ENCODE data around the gene OR2V1.
"Not testable (repeated sequence)": the region's sequence is repeated elsewhere in the genome, so short reads cannot be mapped to it uniquely, and the experiment has no call there.

Gene OR2V1, protein sequence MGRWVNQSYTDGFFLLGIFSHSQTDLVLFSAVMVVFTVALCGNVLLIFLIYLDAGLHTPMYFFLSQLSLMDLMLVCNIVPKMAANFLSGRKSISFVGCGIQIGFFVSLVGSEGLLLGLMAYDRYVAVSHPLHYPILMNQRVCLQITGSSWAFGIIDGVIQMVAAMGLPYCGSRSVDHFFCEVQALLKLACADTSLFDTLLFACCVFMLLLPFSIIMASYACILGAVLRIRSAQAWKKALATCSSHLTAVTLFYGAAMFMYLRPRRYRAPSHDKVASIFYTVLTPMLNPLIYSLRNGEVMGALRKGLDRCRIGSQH

DNA sequence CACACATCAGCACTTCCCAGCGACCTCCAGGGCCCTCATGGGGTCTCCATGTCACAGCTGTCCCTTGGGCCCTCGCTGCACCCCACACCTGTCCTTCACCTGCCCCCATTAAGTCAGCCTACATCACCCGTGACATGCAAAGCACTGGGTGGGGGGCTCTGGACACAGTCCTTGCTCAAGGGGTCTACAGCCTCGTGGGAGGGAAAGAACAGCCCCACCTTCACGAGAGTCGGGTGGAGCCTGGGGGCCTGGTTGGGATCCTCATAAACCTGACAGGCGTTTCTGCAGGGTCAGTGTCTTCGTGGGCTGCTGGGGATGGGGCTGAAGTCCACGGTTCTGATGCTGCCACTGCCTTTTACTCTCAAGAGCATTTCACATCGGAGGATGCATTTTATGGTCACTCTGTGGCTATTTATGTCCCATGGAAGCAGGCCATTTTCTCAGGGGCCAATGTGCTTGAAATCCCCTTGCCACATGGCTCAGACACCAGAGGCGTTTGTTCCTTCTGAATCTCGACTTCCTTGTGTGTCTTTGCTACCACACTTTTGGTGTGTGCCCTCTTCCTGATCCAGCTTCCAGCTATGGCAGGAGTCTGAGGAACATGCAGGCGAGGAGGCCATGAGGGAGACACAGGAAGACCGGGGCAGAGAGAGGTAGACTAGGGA lies at the start of gene OR2V1:
Gene OR2V1 (minus strand): TSS at position 338 of the 665 bp plus-strand sequence. CDS start 5,865 bp downstream, outside the sequence.
- DNase-seq: no peak

DNA sequence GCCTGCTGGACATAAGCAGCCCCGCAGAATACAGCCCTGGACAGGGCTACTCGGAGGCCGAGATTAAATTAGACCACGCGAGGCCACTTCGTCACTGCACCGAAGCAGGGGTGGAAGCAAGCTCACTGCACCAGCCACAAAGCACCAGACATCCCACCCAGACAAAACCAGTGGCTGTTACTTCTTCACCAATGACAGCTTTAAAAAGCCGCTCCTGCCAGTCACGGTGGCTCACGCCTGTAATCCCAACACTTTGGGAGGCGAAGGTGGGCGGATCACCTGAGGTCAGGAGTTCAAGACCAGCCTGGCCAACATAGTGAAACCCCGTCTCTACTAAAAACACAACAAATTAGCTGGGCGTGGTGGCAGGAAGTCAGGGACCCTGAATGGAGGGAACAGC lies 46.6 kb upstream of the OR2V1 start:
- not testable (repeated sequence) for DNase-seq

DNA sequence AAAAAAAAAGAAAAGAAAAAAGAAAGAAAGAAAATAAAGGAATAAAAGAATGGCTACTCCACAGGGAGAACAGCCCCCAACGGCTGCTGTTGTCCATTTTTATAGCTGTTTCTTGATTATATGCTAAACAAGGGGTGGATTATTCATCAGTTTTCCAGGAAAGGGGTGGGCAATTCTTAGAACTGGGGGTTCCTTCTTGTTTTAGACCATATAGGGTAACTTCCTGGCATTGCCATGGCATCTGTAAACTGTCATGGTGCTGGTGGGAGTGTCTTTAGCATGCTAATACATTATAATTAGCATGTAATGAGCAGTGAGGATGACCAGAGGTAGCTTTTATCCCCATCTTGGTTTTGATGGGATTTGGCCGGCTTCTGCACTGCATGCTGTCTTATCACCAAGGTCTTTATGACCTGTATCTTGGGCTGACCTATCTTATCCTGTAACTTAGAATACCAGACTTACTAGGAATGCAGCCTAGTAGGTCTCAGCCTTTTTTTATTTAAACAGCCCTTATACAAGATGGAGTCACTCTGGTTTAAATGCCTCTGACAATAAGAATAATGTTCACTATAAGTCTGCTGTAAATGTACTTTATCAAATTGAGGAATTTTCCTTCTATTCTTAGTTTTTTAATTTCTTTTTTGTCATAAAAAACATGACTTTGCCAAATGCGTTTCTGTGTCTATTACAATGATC lies 45.4 kb upstream of the OR2V1 start:
- no peak for DNase-seq

GRCh38 chr5:181173420-181174342 lies 42.7 kb upstream of the OR2V1 start:
- peak; percentile 75 for DNase-seq

GRCh38 chr5:181173027-181173419 lies 42.1 kb upstream of the OR2V1 start:
- DNase-seq: no peak

- no peak for DNase-seq
These were observed 40.8 kb upstream of the OR2V1 start for GRCh38 chr5:181171782-181172181.

- no peak for DNase-seq
These were observed 40.0 kb upstream of the OR2V1 start for GRCh38 chr5:181170996-181171395.

DNA sequence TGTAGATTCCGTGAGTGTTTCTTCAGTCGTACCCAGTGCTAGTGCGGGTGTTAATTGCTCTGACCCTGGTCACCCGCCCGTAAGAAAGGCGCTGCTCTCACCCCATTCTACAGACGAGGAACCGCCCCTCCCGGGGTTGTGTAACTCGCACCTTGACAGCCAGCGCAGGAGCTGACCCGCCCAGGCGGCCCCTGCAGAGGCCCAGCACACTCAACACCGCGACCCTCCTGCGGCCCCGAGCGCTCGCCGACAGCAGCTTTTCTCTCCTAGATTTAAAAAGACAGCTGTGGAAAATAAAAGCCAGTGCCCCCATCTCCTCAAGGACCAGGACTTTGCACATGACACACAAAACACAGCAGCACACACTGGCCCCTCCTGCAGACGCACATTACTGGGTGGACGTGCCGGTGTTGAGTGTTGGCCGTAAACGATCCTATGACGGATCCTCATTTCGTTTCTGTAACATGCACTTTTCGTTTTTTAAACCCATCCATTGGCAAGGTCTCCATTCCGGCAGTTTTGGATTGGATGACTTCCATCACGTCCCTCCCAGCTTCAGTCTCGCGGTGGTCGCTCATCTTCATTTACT lies 39.4 kb upstream of the OR2V1 start:
- no peak for DNase-seq

- peak; percentile 80 for DNase-seq
These were observed 38.7 kb upstream of the OR2V1 start for GRCh38 chr5:181169459-181170236.

DNA sequence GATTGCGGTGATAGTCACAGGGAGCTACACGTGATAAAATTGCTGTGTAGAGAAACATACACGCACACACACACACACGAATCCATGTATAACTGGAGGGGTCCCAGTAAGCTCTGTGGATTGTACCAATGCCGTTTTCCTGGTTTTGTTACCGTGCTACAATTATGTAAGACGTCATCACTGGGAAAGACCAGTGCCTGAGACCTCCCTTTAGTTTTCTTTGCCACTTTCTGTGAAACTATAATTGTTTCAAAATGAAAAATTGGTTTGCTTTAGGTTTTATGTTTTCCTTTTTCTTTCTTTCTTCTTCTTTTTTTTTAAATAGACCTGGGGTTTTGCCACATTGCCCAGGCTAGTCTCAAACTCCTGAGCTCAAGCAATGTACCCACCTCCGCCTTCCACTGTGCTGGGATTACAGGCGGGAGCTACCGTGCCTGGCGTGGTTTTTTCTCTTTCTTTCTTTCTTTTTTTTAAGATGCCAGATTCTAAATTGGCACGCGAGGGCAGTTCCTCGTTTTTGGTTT lies 37.7 kb upstream of the OR2V1 start:
- no peak for DNase-seq

GRCh38 chr5:181167814-181168488 lies 37.0 kb upstream of the OR2V1 start:
- DNase-seq: peak; percentile 32

DNA sequence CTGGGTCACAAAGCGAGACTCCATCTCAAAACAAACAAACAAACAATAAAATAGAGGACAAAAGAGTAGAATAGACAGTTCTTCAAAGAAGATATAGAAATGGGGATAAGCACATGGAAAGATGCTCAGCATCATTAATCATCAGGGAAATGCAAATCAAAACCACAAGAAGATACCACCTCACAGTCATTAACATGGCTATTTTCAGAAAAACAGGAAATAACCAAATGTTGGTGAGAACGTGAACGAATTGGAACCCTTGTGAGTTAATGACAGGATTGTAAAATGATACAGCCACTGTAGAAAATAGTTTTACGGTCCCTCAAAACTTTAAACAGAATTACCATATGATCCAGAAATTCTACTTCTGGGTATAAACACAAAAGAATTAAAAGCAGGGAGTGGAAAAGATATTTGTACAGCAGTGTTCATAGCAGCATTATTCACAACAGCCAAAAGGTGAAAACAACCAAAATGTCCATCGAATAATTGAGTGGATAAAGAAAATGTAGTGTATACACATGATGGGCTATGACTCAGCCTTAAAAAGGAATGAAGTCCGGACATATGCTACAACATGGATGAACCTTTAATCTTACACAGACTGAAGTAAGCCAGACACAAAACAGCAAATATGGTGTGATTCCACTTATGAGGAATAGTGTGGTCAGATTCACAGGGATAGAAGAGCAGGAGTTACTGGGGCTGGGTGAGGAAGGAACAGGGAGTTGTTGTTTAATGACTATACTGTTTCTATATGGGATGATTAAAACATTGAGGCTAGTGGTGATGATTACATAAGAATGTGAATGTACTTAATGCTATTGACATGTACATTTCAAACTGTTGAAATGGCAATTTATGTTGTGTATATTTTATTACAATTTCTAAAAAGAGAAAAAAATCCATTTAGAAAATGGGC lies 36.1 kb upstream of the OR2V1 start:
- DNase-seq: no peak

DNA sequence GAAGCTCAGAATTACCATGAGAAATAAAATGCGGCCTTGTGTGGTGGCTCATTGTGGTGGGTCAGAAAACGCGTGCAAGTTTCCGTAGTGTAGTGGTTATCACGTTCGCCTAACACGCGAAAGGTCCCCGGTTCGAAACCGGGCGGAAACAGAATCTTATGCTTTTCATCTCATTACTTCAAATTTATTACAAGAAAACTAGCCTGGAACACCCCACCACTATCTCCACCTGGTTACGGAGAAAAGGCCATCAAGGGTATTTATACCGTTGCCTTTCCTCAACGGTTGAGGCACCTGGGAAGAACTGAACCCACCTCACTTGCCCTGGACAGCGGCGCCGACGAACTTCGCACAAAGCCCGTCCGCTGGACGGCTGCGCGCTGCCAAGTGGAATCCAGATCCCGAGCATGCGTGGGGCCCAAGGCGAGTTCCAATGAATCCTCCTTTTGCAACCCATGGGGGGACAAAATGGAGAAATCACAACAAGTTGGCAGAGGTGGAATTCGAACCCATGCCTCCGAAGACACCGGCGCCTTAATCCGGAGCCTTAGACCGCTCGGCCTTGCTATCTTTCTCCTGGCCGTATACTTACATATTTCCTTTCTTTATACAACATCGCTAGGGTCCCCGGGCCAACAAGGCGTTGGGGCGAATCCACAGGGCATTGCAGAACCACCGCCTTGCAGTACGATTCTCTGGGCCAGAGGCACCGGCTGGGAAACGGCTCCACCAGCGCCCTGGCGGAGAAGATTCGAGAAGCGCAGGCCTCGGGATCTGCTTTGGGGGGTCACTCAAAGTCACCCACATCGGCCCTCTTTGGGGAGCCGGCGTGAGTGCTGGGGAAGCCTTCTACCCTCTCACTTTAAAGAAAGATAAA lies 33.3 kb upstream of the OR2V1 start:
- peak; percentile 47 for DNase-seq

DNA sequence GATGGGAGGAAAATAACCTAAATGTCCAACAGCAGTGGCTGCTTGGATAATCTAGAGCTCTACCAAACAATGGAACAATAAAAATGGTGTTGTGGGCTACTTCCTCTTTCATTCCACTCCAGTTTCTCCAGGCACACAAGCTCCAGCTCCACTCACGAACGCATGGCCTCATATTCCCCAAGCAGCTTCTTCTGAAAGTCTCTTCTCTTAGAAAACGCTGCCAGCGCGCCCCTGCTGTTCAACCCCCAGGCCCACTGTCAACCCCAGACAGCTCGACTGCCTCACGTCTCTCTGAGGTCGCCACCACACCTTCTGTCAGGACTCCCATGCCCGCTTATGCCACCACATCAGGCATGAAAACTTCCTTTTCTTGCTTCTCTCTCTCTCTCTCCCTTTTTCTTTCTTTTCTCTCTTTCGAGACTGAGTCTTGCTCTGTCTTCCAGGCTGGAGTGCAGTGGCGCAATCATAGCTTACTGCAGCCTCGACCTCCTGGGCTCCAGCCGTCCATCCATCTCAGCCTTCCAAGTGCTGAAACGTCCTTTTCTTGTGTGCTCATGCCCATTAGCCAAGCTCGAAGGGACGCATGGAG lies 32.6 kb upstream of the OR2V1 start:
- no peak for DNase-seq

DNA sequence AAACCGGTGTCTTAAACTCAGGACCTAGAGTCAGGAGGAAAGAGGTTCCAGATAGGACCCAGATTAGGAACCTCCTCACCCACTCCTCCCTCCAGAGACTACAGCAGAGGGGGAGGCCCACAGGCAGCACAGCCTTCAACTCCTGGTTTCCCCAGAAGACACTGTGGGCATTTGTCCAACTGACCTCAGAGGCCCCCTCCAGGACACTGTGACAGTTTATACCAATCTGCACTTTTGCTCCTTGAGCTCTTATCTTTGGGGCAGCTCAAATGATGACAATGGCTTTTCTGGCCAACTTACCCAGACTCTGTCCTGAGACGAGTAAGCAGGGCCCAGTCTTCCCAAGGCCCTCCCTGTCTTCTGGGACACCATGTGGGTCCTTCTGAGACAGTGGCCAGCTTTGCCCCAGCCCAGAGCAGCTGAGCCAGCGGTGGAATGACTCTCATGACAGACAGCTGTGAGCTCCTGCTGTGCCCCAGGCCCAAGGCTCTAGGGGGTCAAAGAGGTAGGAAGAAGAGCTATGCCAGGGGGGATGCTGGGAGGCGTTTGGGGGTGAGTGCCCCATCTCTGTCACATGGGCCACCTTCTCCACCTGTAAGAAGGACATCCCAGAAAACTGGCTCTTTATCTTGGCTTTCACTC lies 30.7 kb upstream of the OR2V1 start:
- no peak for DNase-seq

DNA sequence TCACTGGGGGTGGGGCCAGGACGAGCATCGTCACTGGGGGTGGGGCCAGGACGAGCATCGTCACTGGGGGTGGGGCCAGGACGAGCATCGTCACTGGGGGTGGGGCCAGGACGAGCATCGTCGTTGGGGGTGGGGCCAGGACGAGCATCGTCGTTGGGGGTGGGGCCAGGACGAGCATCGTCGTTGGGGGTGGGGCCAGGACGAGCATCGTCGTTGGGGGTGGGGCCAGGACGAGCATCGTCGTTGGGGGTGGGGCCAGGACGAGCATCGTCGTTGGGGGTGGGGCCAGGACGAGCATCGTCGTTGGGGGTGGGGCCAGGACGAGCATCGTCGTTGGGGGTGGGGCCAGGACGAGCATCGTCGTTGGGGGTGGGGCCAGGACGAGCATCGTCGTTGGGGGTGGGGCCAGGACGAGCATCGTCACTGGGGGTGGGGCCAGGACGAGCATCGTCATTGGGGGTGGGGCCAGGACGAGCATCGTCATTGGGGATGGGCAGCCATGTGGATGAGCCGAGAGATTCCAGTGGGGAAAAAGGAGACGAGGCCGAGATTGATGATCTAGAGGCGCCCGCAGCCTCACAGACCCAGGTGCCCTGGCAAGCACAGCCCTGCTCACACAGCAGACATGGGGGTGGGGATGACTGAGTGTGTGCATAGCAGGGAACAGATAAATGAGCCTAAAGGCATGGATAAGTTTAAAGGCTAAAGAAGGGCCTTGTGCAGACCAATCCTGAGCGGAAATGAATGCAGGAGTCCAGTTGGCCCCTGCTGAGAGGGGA lies 30.0 kb upstream of the OR2V1 start:
- DNase-seq: peak; percentile 41

Measured in stimulated activated CD4-positive, alpha-beta T cell treated with anti-CD3 and anti-CD28 coated beads, Interleukin-4, amount 100 ng/mL, for 24 hours (primary cell).